K562 (cell line): ENCODE measurements around the gene NKIRAS2. TPM values are rescaled to one million over a fixed set of nuclear protein-coding genes. Genes with fewer than 3 reads are reported as not detected.

Experiments
- CBX1 ChIP-seq: sonication (generic); IDR thresholded peaks from 2 replicates; pipeline ENCODE4 v1.6.1; 2016; ENCODE audit warnings: antibody characterized with exemption, low read depth, mild to moderate bottlenecking
- CTCF ChIP-seq, 3 experiments: IDR thresholded peaks in 2 of 3; conservative IDR thresholded peaks in 1 of 3; 2 replicates each; pipeline ENCODE4 v1.5.1; 2011 to 2012; ENCODE audit warnings: low read length in 3 of 3, mild to moderate bottlenecking in 3 of 3, control low read depth in 2 of 3, improper control_type of control experiment in 1 of 3, inconsistent platforms in 1 of 3, low read depth in 1 of 3, mixed read lengths in 1 of 3, moderate library complexity in 1 of 3; ENCODE audit not compliant: insufficient read depth in 2 of 3
- E2F8 ChIP-seq: fragments of 450-650 bp; IDR thresholded peaks from 2 replicates; pipeline ENCODE4 v1.7.1; 2018; ENCODE audit warnings: mild to moderate bottlenecking, low read depth; ENCODE audit not compliant: partially characterized antibody
- FIP1L1 ChIP-seq: fragments of 200-400 bp; formaldehyde crosslinking; IDR thresholded peaks from 2 replicates; pipeline ENCODE4 v1.6.1; 2018; ENCODE audit warnings: mild to moderate bottlenecking, low read depth, low read length; ENCODE audit not compliant: poor library complexity, severe bottlenecking
- NCOR1 ChIP-seq: fragments of 450-650 bp; IDR thresholded peaks from 2 replicates; pipeline ENCODE4 v1.6.1; 2016; ENCODE audit warnings: mild to moderate bottlenecking, moderate library complexity
- NKRF ChIP-seq: fragments of 450-650 bp; IDR thresholded peaks from 2 replicates; pipeline ENCODE4 v1.6.1; 2016; ENCODE audit warnings: borderline replicate concordance
- POLR2AphosphoS2 ChIP-seq: IDR thresholded peaks from 2 replicates; pipeline ENCODE4 v1.6.1; 2012; ENCODE audit warnings: low read length, improper control_type of control experiment
- RBBP5 ChIP-seq: fragments of 200-600 bp; sonication (generic); IDR thresholded peaks from 2 replicates; pipeline ENCODE4 v1.6.1; 2012; ENCODE audit warnings: borderline replicate concordance, mild to moderate bottlenecking, low read length, control low read depth, inconsistent platforms; ENCODE audit not compliant: insufficient read depth, poor library complexity, severe bottlenecking
- SNIP1 ChIP-seq: fragments of 450-650 bp; IDR thresholded peaks from 2 replicates; pipeline ENCODE4 v1.7.1; 2017; ENCODE audit warnings: low read depth, mild to moderate bottlenecking
- SOX6 ChIP-seq: fragments of 450-650 bp; IDR thresholded peaks from 2 replicates; pipeline ENCODE4 v1.6.1; 2014; ENCODE audit warnings: mild to moderate bottlenecking
- TFAP4 ChIP-seq: sonication (generic); formaldehyde crosslinking; IDR thresholded peaks from 2 replicates; pipeline ENCODE4 v1.8.0; 2022; ENCODE audit warnings: missing genetic modification reagents, mild to moderate bottlenecking, moderate library complexity, borderline replicate concordance
- TOE1 ChIP-seq, 2 experiments: fragments of 450-650 bp in 1 of 2; sonication (generic) in 1 of 2; formaldehyde crosslinking in 1 of 2; IDR thresholded peaks; 2 replicates each; pipeline versions ENCODE4 v1.7.1 to v1.8.0; 2016 to 2022; ENCODE audit warnings: borderline replicate concordance in 2 of 2, mild to moderate bottlenecking in 2 of 2, antibody characterized with exemption in 1 of 2, inconsistent platforms in 1 of 2, low read depth in 1 of 2, missing genetic modification reagents in 1 of 2, moderate library complexity in 1 of 2
- VEZF1 ChIP-seq: fragments of 200-800 bp; sonication (Bioruptor generic); IDR thresholded peaks from 2 replicates; pipeline ENCODE4 v1.6.1; 2017; ENCODE audit warnings: missing genetic modification characterization, missing compliant biosample characterization
- ZFX ChIP-seq: sonication (generic); formaldehyde crosslinking; IDR thresholded peaks from 2 replicates; pipeline ENCODE4 v1.8.0; 2022; ENCODE audit warnings: mild to moderate bottlenecking, missing genetic modification reagents, moderate library complexity
- ZNF133 ChIP-seq: fragments of 250-450 bp; sonication (Bioruptor Pico); IDR thresholded peaks from 2 replicates; pipeline ENCODE4 v1.4.0; 2020; ENCODE audit warnings: mild to moderate bottlenecking
- polyA plus RNA-seq, 8 experiments: library from polyadenylated mRNA; depleted of rRNA in 4 of 8; stranded (reverse) in 5 of 8; unstranded in 3 of 8; fragments of >200 nt; fragmentation: Nextera tagmentation in 2 of 8; fragmentation: Illumina TruSeq in 1 of 8; extraction: Ambion mirVana in 2 of 8; extraction: Trizol in 1 of 8; gene quantifications; 2 replicates each; pipeline versions ENCODE4 v1.2.1 to v1.2.3, GENCODE V29; 2011 to 2014; ENCODE audit warnings: inconsistent platforms in 1 of 8, missing spikeins in 1 of 8
- total RNA-seq, 7 experiments: library from RNA; depleted of rRNA in 6 of 7; stranded (reverse); fragments of >200 nt in 6 of 7; fragmentation: Illumina TruSeq in 2 of 7; extraction: Trizol in 2 of 7; gene quantifications; 2 replicates each; pipeline versions ENCODE4 v1.2.1 to v1.2.3, GENCODE V29; 2011 to 2021; ENCODE audit warnings: low replicate concordance in 1 of 7

The NKIRAS2 gene
- total and polyA plus RNA-seq, 9 of the 15 experiments (the other 6 are each of a cell fraction or from before 2014, with no cell fraction given), result 10.1 to 65.5 (median 29.8) TPM

GRCh38 chr17:42019509-42020404 lies at the start of gene NKIRAS2 (continued):
- 0 out of 2 replicates have a peak, but pooled peaks have one; percentile 4 for TF ChIP-seq NKRF
- peak; percentile 40 for TF ChIP-seq FIP1L1
- no peak for TF ChIP-seq ZNF133 (CRISPR knock-in tag)
- peak; percentile 90 to 93 (median 91) for TF ChIP-seq CTCF (IDR thresholded peaks at IDR 0.05 in 2 of 3, conservative IDR thresholded peaks at IDR 0.05 in 1 of 3; ENCODE audit: insufficient read depth in 2 of 3, low read depth in 1 of 3, low read length in 3 of 3)
- TF ChIP-seq RBBP5, result peak; percentile 74
- peak; percentile 29; the same call in 1 of the 2 replicates for TF ChIP-seq NCOR1
- 0 out of 2 replicates have a peak, but pooled peaks have one; percentile 40 for TF ChIP-seq SOX6
- 0 out of 2 replicates have a peak, but pooled peaks have one; percentile 72 for TF ChIP-seq CBX1
- peak; percentile 79 for TF ChIP-seq E2F8
- 0 out of 2 replicates have a peak, but pooled peaks have one; percentile 42 for TF ChIP-seq ZFX (CRISPR knock-in tag)
- peak; percentile 61; the same call in 1 of the 2 replicates for TF ChIP-seq TOE1 (IDR thresholded peaks at IDR 0.05; ENCODE audit: borderline replicate concordance)
- no peak for TF ChIP-seq TOE1 (CRISPR knock-in tag; IDR thresholded peaks at IDR 0.05; ENCODE audit: borderline replicate concordance, low read depth)
- peak; percentile 80; the same call in 1 of the 2 replicates for TF ChIP-seq VEZF1 (CRISPR knock-in tag)
- peak; percentile 90 for TF ChIP-seq SNIP1
- peak; percentile 88; the same call in 1 of the 2 replicates for TF ChIP-seq POLR2AphosphoS2
- peak; percentile 75; the same call in 1 of the 2 replicates for TF ChIP-seq TFAP4
